HG03095 (cell line): ENCODE measurements around the gene LMF1.

Experiments
- ATAC-seq: cut with Tn5 transposase; IDR thresholded peaks from one replicate; pipeline ENCODE4 v1.9.1; 2021; ENCODE audit warnings: moderate library complexity; ENCODE audit not compliant: unreplicated experiment

The LMF1 gene

GRCh38 chr16:1003391-1004347 is 32.9 kb upstream of the LMF1 start:
- no peak for ATAC-seq

GRCh38 chr16:1002399-1003166 is 31.8 kb upstream of the LMF1 start:
- no peak for ATAC-seq

- no peak for ATAC-seq
These were observed 30.3 kb upstream of the LMF1 start for GRCh38 chr16:1001096-1001495.

DNA sequence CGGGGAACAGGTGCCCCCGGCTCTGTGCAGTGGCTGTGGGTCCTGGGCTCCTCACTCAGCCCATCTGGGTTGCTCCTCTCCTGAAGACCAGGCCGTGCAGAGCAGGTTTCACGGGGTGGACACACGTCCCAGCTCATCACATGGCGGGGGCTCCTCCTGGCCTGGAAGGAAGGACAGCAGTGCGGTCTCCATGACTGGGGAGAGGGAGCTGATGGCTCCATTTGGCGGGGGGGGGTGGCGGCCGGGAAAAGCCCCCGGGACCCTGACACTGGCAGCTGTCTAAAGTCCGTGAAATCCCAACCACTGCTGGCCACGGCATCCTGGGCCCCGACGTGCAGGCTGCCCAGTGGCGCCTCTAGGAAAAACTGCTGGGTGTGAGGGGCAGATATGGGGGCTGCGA is 29.8 kb upstream of the LMF1 start:
- ATAC-seq: no peak

DNA sequence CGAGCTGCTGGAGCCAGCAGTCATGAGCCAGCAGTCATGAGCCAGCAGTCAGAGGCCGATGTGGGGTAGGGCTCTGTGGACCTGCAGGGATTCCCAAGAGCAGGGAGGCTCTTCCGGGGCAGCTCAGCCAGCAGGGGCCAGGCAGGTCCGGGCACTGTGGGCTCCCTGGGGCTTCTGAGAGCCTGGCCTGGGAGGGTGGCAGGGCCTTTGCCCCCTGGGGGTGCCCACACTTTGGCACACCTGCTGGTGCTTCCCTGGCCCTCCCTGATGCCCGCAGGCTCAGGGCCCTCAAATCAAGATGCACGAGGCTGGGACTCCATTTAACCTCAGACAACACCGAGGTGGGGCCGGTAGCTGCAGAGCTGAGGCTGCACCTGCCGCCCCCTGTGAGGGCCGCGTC is 28.9 kb upstream of the LMF1 start:
- no peak for ATAC-seq

- no peak for ATAC-seq
These were observed 27.8 kb upstream of the LMF1 start for GRCh38 chr16:998615-999014.

- no peak for ATAC-seq
These were observed 27.4 kb upstream of the LMF1 start for GRCh38 chr16:998211-998610.

DNA sequence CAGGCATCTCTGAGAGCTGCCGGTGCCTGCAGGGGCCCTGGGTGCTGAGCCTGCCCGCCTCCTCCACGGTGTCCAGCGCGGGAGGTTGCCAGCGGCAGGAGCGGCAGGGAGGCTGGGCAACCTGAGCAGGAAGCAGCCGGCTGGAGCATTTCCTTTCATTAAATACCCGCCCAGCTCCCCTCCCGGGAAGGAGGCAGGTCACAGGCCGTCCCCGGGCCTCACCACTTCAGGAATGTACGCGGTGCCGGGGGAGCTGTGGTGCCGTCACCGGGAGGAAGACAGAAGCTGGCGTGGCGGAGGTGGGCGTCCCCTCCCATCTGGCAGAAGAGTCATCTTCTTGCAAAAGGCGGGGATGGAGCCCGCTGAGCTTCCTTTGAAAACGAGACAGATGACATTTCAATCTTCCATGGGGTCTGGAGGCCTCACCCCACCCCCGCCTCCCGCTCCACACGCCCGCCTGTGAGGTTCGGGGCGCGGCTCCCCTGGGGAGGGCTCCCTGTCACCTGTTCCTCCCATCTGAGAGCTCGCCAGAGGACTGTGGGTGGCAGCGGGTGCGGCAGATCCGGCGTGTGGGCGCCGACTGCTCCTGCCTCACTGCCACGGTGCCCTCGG is 26.8 kb upstream of the LMF1 start:
- ATAC-seq: no peak

DNA sequence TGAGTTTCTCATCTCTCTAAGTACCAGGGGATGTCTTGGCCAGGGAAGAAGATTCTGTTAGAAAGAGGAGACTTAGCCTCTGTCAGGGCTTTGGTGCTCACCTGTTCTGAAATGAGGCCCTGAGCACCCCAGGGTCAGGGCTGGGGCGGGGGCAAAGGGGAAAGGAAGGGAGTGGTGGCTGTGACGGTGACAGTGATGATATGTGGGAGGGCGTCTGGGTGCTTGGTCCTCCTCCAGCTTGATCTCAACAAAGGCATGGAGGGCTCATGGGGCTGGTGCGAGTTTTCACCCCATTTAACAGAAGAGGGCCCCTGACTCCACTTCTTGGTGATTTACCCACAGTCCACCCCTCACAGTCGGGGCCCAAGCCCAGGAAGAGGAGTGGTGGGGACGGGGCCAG is 25.9 kb upstream of the LMF1 start:
- ATAC-seq: no peak

DNA sequence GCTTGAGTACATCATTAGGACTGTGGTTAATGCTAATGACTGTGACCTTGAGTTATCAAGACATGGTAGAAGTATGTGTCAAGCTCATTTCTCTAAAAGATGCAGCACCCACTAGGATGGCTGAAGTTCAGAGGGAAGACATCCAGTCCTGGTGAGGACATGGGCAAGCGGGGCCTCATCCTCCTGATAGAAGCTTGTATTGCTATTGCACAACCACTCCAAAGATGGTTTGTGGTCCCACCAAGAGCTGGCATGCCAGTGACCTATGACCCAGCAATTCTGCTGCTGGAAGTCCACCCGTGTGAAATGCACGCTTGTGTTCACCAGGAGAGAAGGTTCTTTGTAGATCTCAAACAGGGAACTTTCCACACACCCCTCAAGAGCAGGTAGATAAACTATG is 25.0 kb upstream of the LMF1 start:
- ATAC-seq: no peak

GRCh38 chr16:995087-995486 is 24.3 kb upstream of the LMF1 start:
- no peak for ATAC-seq

GRCh38 chr16:993731-994130 is 22.9 kb upstream of the LMF1 start:
- no peak for ATAC-seq

- no peak for ATAC-seq
These were observed 21.0 kb upstream of the LMF1 start for GRCh38 chr16:991773-992172.

GRCh38 chr16:991345-991744 is 20.6 kb upstream of the LMF1 start:
- no peak for ATAC-seq

DNA sequence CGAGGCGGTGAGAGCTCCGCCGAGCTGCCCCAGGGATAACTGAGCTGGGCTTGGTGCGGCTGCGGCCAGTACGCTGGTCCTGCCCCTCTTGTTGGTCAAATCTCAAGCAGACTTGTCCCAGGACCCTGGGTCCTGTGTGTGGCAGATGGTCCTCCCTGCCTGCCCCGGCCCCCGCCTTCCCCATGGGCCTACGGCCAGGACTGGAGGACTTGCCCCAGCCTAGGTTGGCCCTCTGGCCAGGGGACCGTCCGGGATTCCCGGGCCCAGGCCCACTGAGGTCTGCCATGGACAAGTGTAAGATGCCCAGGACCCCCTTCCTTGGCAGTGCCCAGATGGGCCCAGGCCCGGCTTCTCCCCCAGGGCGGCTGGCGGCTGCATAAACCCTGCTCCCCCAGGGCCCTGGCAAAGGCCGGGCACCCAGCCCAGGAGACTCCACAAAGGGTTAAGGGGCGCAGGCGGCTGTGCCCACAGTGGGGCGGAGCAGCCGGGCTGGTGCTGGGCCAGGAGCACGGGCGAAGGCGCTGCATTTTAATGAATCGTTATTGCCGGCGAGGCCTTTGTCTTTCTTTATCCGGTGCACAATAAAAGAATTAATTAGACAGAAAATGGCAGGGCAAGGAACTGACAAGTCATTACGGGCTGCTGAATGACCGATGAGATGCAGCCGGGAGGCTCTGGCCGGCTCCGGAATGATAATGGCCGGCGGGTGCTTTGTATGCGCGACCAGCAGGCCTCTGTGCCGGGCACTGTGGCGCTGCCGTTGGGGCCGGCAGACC is 19.9 kb upstream of the LMF1 start:
- ATAC-seq: no peak

GRCh38 chr16:989354-989814 is 18.6 kb upstream of the LMF1 start:
- ATAC-seq: no peak

GRCh38 chr16:988471-989353 is 17.9 kb upstream of the LMF1 start:
- no peak for ATAC-seq

GRCh38 chr16:987906-988305 is 17.1 kb upstream of the LMF1 start:
- ATAC-seq: no peak

- no peak for ATAC-seq
These were observed 16.3 kb upstream of the LMF1 start for GRCh38 chr16:986925-987582.
